Measurements from ENCODE around the gene ATAD2B. TPM values are rescaled to one million over a fixed set of nuclear protein-coding genes. Genes with fewer than 3 reads are reported as not detected.
"Not testable (repeated sequence)": the region's sequence is repeated elsewhere in the genome, so short reads cannot be mapped to it uniquely, and the experiment has no call there.

Gene ATAD2B
- polyA plus RNA-seq, 1 experiment = 6.0 TPM

GRCh38 chr2:23751747-23752265 is 175.1 kb downstream of the ATAD2B start:
- CTCF ChIA-PET = no interaction called here

GRCh38 chr2:23746141-23746863 is 180.6 kb downstream of the ATAD2B start:
- TF ChIP-seq CTCF (IDR thresholded peaks at IDR 0.05; ENCODE audit: low read depth, low read length) = no peak
- ChIA-PET POLR2A (no interaction called here), CTCF (no interaction called here)
- DNase-seq (ENCODE audit: low read depth, low spot score) = no peak
- H3K27me3 ChIP-seq (ENCODE audit: control insufficient read depth, insufficient read depth, low read length) = no peaks in the 10 kb centered on the region
- no peak overlapping the region for H3K27ac ChIP-seq (ENCODE audit: low read depth, low read length)
- no peak overlapping the region for H3K4me3 ChIP-seq (ENCODE audit: low read depth, low read length)
- H3K9me3 ChIP-seq (ENCODE audit: control insufficient read depth, insufficient read depth, low read length) = no peaks in the 10 kb centered on the region

More at GRCh38 chr2:23751747-23752265, 175.1 kb downstream of the ATAD2B start:
- Histone ChIP-seq H3K4me3 (ENCODE audit: low read depth, low read length) (no peak overlapping the region), H3K9me3 (ENCODE audit: control insufficient read depth, insufficient read depth, low read length) (no peaks in the 10 kb centered on the region), H3K27me3 (ENCODE audit: control insufficient read depth, insufficient read depth, low read length) (no peaks in the 10 kb centered on the region), H3K27ac (ENCODE audit: low read depth, low read length) (no peak overlapping the region)
- TF ChIP-seq CTCF (IDR thresholded peaks at IDR 0.05; ENCODE audit: low read depth, low read length) = no peak
- POLR2A ChIA-PET = no interaction called here
- DNase-seq (ENCODE audit: low read depth, low spot score) = no peak

GRCh38 chr2:23745726-23746105 is 181.2 kb downstream of the ATAD2B start:
- ChIA-PET CTCF (no interaction called here), POLR2A (no interaction called here)
- no peak for TF ChIP-seq CTCF (IDR thresholded peaks at IDR 0.05; ENCODE audit: low read depth, low read length)
- DNase-seq (ENCODE audit: low read depth, low spot score) = no peak
- no peak overlapping the region for H3K27ac ChIP-seq (ENCODE audit: low read depth, low read length)
- H3K4me3 ChIP-seq (ENCODE audit: low read depth, low read length) = no peak overlapping the region
- no peaks in the 10 kb centered on the region for H3K27me3 ChIP-seq (ENCODE audit: control insufficient read depth, insufficient read depth, low read length)
- no peaks in the 10 kb centered on the region for H3K9me3 ChIP-seq (ENCODE audit: control insufficient read depth, insufficient read depth, low read length)

GRCh38 chr2:23745068-23745725 is 181.7 kb downstream of the ATAD2B start:
- no peak for TF ChIP-seq CTCF (IDR thresholded peaks at IDR 0.05; ENCODE audit: low read depth, low read length)
- no peaks in the 10 kb centered on the region for H3K9me3 ChIP-seq (ENCODE audit: control insufficient read depth, insufficient read depth, low read length)
- H3K27ac ChIP-seq (ENCODE audit: low read depth, low read length) = no peak overlapping the region
- POLR2A ChIA-PET = no interaction called here
- no peak for DNase-seq (ENCODE audit: low read depth, low spot score)
- CTCF ChIA-PET = no interaction called here
- no peak overlapping the region for H3K4me3 ChIP-seq (ENCODE audit: low read depth, low read length)
- H3K27me3 ChIP-seq (ENCODE audit: control insufficient read depth, insufficient read depth, low read length) = no peaks in the 10 kb centered on the region

- H3K27ac ChIP-seq (ENCODE audit: low read depth, low read length); POLR2A ChIA-PET; DNase-seq (ENCODE audit: low read depth, low spot score); H3K9me3 ChIP-seq (ENCODE audit: control insufficient read depth, insufficient read depth, low read length); H3K4me3 ChIP-seq (ENCODE audit: low read depth, low read length); H3K27me3 ChIP-seq (ENCODE audit: control insufficient read depth, insufficient read depth, low read length); CTCF ChIA-PET: not testable (repeated sequence)
Measured at GRCh38 chr2:23736783-23737182, 190.1 kb downstream of the ATAD2B start.
